ENCODE measurements around the gene GATD1.
A peak's percentile ranks its signal among the peaks of the same experiment; 100 is the strongest.

GATD1 gene

GRCh38 chr11:790721-791564, 13.7 kb upstream of the GATD1 start (continued):
- TF ChIP-seq KLF8 (tag by site-specific recombination; IDR thresholded peaks at IDR 0.05) (peak; percentile 39; the same call in 1 of the 2 replicates), ZNF416 (tag by site-specific recombination; IDR thresholded peaks at IDR 0.05) (no peak), GLIS2 (tag by site-specific recombination; IDR thresholded peaks at IDR 0.05) (no peak), ZNF184 (tag by site-specific recombination; IDR thresholded peaks at IDR 0.05) (no peak), BCL11B (tag by site-specific recombination; IDR thresholded peaks at IDR 0.05; ENCODE audit: low read depth) (peak; percentile 51; the same call in 1 of the 2 replicates), ZFHX2 (tag by site-specific recombination; conservative IDR thresholded peaks at IDR 0.05) (no peak), ZBTB26 (tag by site-specific recombination; optimal IDR thresholded peaks at IDR 0.05) (no peak), PRDM4 (tag by site-specific recombination; IDR thresholded peaks at IDR 0.05) (no peak), ZNF623 (tag by site-specific recombination; IDR thresholded peaks at IDR 0.05) (peak; percentile 14; the same call in 1 of the 2 replicates), ZBTB48 (tag by site-specific recombination; IDR thresholded peaks at IDR 0.05) (0 out of 2 replicates have a peak, but pooled peaks have one; percentile 20), KLF1 (tag by site-specific recombination; IDR thresholded peaks at IDR 0.05) (peak; percentile 34), ZNF433 (tag by site-specific recombination; IDR thresholded peaks at IDR 0.05; ENCODE audit: low read depth) (no peak), ZNF548 (tag by site-specific recombination; IDR thresholded peaks at IDR 0.05) (no peak), REST (tag by site-specific recombination; IDR thresholded peaks at IDR 0.05) (no peak), ZNF18 (tag by site-specific recombination; IDR thresholded peaks at IDR 0.05) (no peak), ZBTB11 (tag by site-specific recombination; conservative IDR thresholded peaks at IDR 0.05; ENCODE audit: low read depth) (no peak), ZNF214 (tag by site-specific recombination; IDR thresholded peaks at IDR 0.05; ENCODE audit: borderline replicate concordance) (no peak), PRDM10 (tag by site-specific recombination; IDR thresholded peaks at IDR 0.05) (no peak), ZNF624 (tag by site-specific recombination; IDR thresholded peaks at IDR 0.05) (no peak), ZNF26 (tag by site-specific recombination; IDR thresholded peaks at IDR 0.05) (no peak)

All from HEK293 (cell line).